ENCODE data around the gene SCN5A. TPM values are rescaled to one million over a fixed set of nuclear protein-coding genes. Genes with fewer than 3 reads are reported as not detected.
A peak's percentile ranks its signal among the peaks of the same experiment; 100 is the strongest.

Gene SCN5A
- total and polyA plus RNA-seq, 2 of the 8 experiments (the other 6 are each of a cell fraction or from before 2014, with no cell fraction given) = 4.8 to 11.4 TPM

- Histone ChIP-seq H3K9me3 (ENCODE audit: insufficient read depth in 2 of 2, low read depth in 1 of 2, low read length in 1 of 2) (no peaks in the 10 kb centered on the region), H4K91ac (replicated peaks; ENCODE audit: insufficient read length, low read length) (no peak overlapping the region), H2BK15ac (ENCODE audit: low read length) (peak overlapping the region; percentile 31; the same call in 1 of the 2 replicates), H2BK12ac (ENCODE audit: low read depth, low read length) (no peak overlapping the region), H3K4me2 (ENCODE audit: insufficient read depth in 1 of 2, low read depth in 2 of 2, low read length in 2 of 2) (peak overlapping the region; percentile 18 to 62), H3K9ac (replicated peaks in 1 of 4; ENCODE audit: extremely low read depth in 1 of 4, low read depth in 3 of 4, low read length in 3 of 4) (no peak overlapping the region), H3K27ac (ENCODE audit: low read depth, low read length) (no peak overlapping the region), H4K20me1 (replicated peaks in 1 of 2; ENCODE audit: control insufficient read depth in 1 of 2, insufficient read depth in 2 of 2, low read length in 2 of 2) (peaks cover 0 to 16% of the 10 kb centered on the region in 2 experiments), H4K5ac (ENCODE audit: insufficient read length, low read depth, low read length) (no peak overlapping the region), H3K56ac (replicated peaks; ENCODE audit: insufficient read length, low read depth, low read length) (no peak overlapping the region), H2BK5ac (ENCODE audit: low read depth, low read length) (no peak overlapping the region), H2AK5ac (ENCODE audit: low read depth, low read length) (no peak overlapping the region), H3K14ac (ENCODE audit: insufficient read length) (no peak overlapping the region), H4K8ac (ENCODE audit: extremely low read depth, insufficient read depth, low read length) (no peak overlapping the region), H3K23ac (ENCODE audit: insufficient read length) (no peak overlapping the region), H3K4me3 (ENCODE audit: extremely low read depth in 1 of 4, insufficient read depth in 2 of 4, low read depth in 3 of 4, low read length in 4 of 4) (peak overlapping the region in 1 of 4 experiments; percentile 31; a peak in 2 of 8 replicates), H3K23me2 (ENCODE audit: low read depth, low read length) (no peaks in the 10 kb centered on the region; the same call in 1 of the 2 replicates), H3K4ac (replicated peaks; ENCODE audit: insufficient read length, low read depth, low read length) (no peak overlapping the region), H3K36me3 (ENCODE audit: control insufficient read depth in 2 of 4, insufficient read depth in 4 of 4, low read length in 3 of 4) (no peaks in the 10 kb centered on the region), H3K27me3 (replicated peaks in 1 of 4; ENCODE audit: control insufficient read depth in 3 of 4, extremely low read depth in 1 of 4, insufficient read depth in 3 of 4, low read length in 3 of 4) (no peaks in the 10 kb centered on the region; a peak in 1 of 7 replicates), H2BK20ac (ENCODE audit: low read length) (no peak overlapping the region), H3K79me1 (ENCODE audit: low read depth, low read length) (0 out of 2 replicates have a peak, but pooled peaks cover 12% of the 10 kb centered on the region), H2AFZ (ENCODE audit: low read length) (no peak overlapping the region), H2BK120ac (replicated peaks; ENCODE audit: low read depth, low read length) (no peak overlapping the region), H3K18ac (ENCODE audit: extremely low read depth, low read length) (no peak overlapping the region; the same call in 1 of the 2 replicates), H3K4me1 (replicated peaks in 1 of 4; ENCODE audit: control insufficient read depth in 3 of 4, insufficient read depth in 4 of 4, low read length in 3 of 4) (peaks cover 10 to 35% (median 16%) of the 10 kb centered on the region in 4 experiments), H3K79me2 (ENCODE audit: control insufficient read depth in 1 of 2, insufficient read depth in 2 of 2, low read length in 2 of 2) (no peaks in the 10 kb centered on the region)
- FAIRE-seq (peak; percentile 84), DNase-seq (ENCODE audit: low read depth in 1 of 2, low spot score in 2 of 2) (peak in 1 of 2 experiments; percentile 88)
- 39% methylated on average over 12 of the region's 18 CpGs; no CpG with 5 or more reads in 1 of the 2 experiments for WGBS, 2 experiments (ENCODE audit: extremely low coverage in 1 of 2, insufficient coverage in 1 of 2, insufficient read length in 1 of 2, insufficient replicate concordance in 2 of 2, low coverage in 1 of 2, low lambda C conversion rate in 2 of 2, missing lambda C conversion rate in 1 of 2)
- ChIA-PET POLR2A (ENCODE audit: partially characterized antibody) (interaction anchor here (0.6 to 1.4 kb wide), 4 partner anchors 9 to 304 kb away, joined by 3 read pairs; no protein-coding TSS in a partner anchor), CTCF (ENCODE audit: partially characterized antibody) (interaction anchor here (0.6 to 29.3 kb wide), 9 partner anchors 16 to 424 kb away, joined by 3 to 538 read pairs (median 4); partner anchors contain the start of gene EXOG)
- TF ChIP-seq EGR1 (IDR thresholded peaks at IDR 0.05; ENCODE audit: borderline replicate concordance, low read depth, low read length) = no peak
- TF ChIP-seq FOSL1 (IDR thresholded peaks at IDR 0.05; ENCODE audit: insufficient read depth, low read depth, low read length) = no peak
- 0 out of 2 replicates have a peak, but pooled peaks have one; percentile 15 for TF ChIP-seq TCF12 (IDR thresholded peaks at IDR 0.05; ENCODE audit: low read depth, low read length)
- peak; percentile 51; the same call in 1 of the 2 replicates for TF ChIP-seq ATF2 (IDR thresholded peaks at IDR 0.05; ENCODE audit: low read length)
- TF ChIP-seq HDAC2 (IDR thresholded peaks at IDR 0.05; ENCODE audit: borderline replicate concordance in 1 of 2, low read depth in 2 of 2, low read length in 2 of 2) = no peak
- TF ChIP-seq NRF1 (IDR thresholded peaks at IDR 0.05; ENCODE audit: low read depth, low read length) = no peak
- no peak for TF ChIP-seq TAF1 (IDR thresholded peaks at IDR 0.05; ENCODE audit: low read depth, low read length)
- no peak for TF ChIP-seq CHD1 (IDR thresholded peaks at IDR 0.05; ENCODE audit: low read depth, low read length)
- no peak for TF ChIP-seq GABPA (IDR thresholded peaks at IDR 0.05; ENCODE audit: borderline replicate concordance, insufficient read depth, low read length)
Observed at GRCh38 chr3:38640661-38641452, 8.6 kb downstream of the SCN5A start.
